Tongue (tissue), 2 donors: ENCODE measurements around the gene COCH. TPM values are rescaled to one million over a fixed set of nuclear protein-coding genes. Genes with fewer than 3 reads are reported as not detected.
A peak's percentile ranks its signal among the peaks of the same experiment; 100 is the strongest.
"Not testable (repeated sequence)": the region's sequence is repeated elsewhere in the genome, so short reads cannot be mapped to it uniquely, and the experiment has no call there.

ENCODE experiments used
- DNase-seq: peaks from one replicate; pipeline ENCODE4 v3.0.0-alpha.2; 2015
- total RNA-seq: library from RNA; depleted of rRNA; stranded (reverse); fragments of >200 nt; gene quantifications from one replicate; pipeline ENCODE4 v1.2.3, GENCODE V29; 2014

Gene COCH
- total RNA-seq, 1 donor from 2014 or later: 2.8 TPM

DNA sequence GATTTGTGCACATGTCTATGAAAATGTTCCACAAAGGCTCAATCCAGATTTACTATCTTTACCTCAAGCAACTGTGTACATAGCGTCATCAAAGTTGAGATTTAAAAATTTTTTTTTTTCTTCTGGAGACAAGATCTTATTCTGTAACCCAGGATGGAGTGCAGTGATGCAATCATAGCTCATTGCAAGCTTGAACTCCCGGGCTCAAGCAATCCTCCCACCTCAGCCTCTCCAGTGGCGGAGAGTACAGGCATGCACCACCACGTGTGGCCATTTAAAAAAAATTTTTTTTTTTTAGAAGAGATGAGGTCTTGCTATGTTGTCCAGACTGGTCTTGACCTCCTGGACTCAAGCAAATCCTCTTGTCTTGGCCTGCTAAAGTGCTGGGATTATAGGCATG is 2.3 kb downstream of the COCH start:
- DNase-seq: no peak

DNA sequence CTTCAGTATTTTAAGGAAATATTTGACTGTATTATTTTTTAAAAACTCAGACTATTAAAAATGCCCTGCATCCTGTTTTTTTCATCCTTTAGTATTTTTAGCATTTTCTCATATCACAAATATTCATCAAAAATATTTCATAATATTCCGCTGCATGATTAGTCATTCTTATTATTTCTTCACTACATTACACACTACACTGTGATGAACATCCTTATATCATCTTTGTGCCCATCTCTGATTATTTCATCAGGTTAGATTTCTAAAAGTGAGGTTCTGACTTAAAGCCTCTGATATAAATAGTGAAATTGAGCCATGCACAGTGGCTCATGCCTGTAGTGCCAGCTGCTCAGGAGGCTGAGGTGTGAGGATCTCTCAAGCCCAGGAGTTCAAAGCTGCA is 8.1 kb downstream of the COCH start:
- no peak for DNase-seq

DNA sequence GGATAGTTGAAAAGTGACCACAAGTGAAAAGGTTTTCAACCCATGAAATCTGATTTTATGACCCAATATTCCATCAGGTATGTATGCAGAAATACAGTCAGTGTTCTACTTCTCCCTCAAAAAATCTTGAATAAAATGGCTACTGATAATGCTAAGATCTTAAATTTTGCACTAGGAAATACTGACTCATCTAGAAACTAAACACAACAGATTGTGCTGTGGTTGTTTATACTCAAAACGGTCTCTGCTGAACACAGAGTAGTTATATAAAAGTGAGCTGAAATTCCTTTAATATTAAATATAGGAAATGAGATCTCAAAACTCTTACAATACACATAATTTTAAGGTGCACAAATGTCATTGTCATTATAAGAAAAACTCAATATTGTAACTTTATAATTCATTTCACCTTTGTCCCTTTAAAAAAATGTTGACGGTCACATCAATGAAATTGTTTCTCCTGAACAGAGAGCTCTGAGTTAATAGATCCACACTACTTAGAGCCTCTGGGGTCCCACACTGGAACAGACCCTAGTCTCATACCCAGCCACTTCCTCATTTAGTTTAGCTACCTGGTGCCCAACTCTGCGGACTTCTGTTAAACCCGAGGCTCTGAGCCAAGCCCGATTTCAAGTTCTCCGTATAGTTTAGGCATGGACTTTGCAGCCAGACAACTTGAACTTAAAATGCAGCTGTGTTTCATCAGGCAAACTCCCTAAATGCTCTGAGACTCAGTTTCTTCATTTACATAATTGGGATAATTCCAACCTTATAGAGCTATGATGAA is 9.3 kb downstream of the COCH start:
- no peak for DNase-seq

DNA sequence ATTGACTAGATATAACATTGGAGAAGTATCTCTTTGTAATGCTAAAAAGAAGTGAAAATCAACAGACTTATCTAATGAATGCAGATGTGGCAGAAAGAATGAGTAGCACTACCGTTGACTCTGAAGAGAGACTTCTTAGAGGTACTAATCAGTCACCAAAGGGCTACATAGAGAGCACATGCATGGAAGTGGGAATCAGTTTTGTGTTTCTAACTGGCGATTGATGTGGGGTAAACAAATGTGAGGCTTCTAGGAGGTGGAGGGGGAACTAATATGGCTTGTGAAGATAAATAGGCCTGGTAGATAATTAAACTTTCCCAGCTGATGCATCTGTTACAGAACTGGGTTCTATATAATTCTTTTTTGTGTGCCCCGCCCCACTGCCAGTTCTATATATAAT is 10.5 kb downstream of the COCH start:
- DNase-seq: no peak

DNA sequence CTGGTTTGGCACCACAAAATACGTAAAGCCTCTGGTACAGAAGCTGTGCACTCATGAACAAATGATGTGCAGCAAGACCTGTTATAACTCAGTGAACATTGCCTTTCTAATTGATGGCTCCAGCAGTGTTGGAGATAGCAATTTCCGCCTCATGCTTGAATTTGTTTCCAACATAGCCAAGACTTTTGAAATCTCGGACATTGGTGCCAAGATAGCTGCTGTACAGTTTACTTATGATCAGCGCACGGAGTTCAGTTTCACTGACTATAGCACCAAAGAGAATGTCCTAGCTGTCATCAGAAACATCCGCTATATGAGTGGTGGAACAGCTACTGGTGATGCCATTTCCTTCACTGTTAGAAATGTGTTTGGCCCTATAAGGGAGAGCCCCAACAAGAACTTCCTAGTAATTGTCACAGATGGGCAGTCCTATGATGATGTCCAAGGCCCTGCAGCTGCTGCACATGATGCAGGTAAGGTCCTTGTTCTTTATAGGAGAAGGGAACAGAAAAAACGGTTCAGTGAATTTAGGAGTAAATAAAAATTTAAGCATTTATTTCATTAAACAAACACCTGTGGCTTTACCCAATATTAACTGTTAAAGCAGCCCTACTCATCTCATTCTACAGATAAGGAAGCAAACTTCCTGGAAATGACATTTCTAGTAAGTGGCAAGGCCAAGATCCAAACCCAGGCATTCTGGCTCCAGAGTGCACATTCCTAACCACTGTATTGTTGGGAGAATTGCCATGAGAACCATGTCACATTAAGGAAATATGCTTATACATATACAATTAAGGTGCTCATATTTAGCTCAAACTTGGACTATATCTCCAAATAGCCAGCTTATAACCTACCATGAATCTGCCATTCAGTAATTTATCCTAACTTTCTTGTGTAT is 11.7 kb downstream of the COCH start:
- DNase-seq: no peak

DNA sequence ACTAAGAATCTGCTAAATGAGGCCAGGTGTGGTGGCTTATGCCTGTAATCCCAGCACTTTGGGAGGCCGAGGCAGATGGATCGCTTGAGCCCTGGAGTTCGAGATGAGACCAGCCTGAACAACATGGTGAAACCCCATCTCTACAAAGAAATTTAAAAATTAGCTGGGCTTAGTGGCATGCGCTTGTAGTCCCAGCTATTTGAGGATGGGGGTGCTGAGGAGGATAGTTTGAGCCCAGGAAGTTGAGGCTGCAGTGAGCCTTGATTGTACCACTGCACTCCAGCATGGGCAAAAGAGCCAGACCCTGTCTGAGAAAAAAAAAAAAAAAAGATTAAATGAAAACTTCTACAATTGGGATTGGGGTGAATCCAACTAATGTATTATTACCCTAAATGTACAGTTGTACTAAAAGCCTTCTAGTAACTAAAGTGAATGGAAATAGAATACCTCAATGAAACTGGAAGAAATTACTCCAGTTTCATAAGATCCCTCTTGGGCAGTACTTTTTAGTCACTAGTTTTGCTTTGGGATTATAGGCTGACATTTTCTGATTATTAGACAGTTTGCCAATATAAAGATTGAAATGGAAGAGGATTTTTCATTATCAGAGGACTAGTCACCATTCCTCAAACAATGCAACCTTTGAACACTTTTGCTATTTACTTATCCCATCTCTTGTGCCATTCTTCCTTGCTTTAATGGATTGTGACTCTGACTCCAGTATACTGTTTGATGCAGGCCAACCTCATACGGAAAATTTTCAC is 14.3 kb downstream of the COCH start:
- no peak for DNase-seq

DNA sequence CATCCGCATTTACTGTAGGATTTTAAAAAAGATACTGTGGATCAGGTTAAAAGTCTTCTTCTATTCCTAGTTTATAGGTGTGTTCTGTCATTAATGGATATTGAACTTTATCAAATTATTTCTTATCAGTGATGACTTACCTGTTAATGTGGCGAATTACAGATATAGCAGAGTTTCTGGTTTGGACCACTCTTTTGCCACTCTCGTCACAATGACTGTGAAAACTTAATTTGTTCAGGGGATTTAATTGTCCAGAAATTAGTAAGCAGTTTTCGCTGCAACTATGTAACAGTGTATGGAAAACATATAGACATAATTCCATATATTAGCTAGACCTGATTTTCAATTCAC is 14.9 kb downstream of the COCH start:
- no peak for DNase-seq

DNA sequence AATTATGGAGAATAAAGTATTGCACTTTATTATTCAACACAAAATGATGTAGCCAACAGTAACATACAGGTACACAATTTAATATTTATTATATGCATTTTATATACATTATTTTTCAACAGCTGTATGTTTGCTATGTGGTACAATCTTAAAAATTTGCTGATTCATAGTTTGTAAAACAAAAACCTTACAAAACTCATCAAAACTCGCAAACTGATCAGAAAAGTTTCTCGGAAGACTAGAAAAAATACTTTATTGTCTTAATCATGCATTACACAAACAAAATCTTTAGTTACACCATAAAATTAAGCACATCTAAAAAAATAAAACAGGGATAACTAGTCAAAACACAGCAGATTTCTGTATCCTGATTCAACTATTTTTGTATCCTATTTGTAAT is 19.5 kb downstream of the COCH start:
- no peak for DNase-seq

DNA sequence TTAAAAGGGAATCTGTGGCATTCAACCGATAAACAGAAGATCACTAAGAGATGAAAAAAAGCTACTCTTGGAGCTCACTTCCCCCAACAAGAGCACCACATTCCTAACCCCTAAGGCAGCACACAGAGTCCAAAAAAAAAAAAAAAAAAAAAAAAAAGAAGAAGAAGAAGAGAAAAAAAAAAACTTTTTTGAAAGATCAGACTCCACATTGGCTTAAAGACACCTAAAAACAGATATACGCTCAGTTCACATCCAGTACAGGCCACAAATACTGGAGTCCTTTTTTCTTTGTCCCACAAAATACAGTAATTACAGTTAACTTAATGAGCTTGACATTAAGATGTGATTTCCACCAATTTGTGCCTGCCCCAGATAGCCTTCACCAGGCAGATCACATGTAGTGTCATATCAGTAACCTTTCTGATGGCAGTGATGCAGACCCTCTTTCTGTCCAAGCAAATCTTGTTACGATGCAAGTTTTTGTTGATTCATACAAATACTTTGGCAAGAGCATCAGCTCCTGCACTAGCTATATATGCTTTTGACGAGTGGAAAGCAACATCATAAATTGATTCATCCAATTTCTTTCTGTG is 20.7 kb downstream of the COCH start:
- no peak for DNase-seq

DNA sequence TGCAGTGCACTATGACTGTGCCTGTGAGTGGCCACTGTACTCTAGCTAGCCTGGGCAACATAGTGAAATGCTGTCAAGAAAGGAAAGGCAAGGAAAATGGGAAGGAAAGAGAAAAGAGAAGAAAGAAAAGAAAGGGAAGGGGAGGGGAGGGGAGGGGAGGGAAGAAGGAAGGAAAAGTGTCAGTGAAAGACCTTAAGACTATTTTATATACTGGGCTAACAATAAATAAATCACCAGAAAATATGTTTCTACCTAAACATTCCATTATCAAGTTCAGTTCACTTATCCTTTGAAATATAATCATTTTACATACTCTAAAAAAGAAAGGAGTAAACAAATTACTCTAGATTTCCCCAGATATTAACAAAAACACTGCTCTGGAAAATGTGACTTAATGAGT is 22.1 kb downstream of the COCH start:
- DNase-seq: no peak

DNA sequence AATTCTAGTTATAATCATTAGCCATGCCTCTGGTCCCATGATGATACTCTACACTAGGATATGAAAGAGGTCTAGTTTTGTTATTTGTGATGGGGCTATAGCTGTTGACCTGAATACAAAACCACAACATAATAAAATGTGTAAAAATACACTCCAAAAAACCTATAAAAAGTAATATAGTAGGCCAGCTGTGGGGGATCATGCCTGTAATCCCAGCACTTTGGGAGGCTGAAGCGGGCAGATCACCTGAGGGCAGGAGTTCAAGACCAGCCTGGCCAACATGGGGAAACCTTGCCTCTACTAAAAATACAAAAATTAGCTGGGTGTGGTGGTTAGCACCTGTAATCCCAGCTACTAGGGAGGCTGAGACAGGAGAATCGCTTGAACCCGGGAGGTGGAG is 22.8 kb downstream of the COCH start:
- DNase-seq: not testable (repeated sequence)

DNA sequence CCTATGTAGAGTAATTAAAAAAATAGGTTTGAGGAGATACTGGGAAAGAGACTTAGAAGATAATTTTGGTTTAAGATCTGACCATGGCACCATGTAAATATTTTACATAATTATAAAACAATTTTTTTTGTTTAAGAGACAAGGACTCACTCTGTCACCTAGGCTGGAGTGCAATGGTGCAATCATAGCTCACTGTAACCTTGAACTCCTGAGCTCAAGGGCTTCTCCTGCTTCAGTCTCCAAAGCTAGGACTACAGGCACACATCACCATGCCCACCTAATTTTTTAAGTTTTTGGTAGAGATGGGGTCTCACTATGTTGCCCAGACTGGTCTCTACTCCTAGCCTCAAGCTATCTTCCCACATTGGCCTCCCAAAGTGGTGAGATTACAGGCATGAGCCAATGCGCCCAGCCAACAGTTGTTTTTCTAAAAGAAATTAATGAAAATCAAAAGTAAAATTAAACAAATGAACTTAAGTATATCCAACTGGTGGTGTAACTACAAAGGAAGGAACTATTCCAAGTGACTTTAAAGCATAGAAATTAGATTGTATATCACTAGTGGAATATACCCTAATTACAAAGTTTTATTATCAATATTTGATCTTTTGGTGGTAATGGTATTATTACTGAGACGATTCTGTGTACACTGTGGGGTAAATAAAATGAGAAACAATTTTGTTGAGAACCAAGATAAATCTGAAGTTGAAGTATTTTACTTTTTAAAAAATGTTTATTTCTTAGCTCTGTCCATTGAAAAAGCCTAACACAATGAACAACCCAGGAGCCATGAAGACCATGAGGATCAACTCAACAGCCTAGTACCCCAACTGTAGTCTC is 29.1 kb downstream of the COCH start:
- DNase-seq: no peak

DNA sequence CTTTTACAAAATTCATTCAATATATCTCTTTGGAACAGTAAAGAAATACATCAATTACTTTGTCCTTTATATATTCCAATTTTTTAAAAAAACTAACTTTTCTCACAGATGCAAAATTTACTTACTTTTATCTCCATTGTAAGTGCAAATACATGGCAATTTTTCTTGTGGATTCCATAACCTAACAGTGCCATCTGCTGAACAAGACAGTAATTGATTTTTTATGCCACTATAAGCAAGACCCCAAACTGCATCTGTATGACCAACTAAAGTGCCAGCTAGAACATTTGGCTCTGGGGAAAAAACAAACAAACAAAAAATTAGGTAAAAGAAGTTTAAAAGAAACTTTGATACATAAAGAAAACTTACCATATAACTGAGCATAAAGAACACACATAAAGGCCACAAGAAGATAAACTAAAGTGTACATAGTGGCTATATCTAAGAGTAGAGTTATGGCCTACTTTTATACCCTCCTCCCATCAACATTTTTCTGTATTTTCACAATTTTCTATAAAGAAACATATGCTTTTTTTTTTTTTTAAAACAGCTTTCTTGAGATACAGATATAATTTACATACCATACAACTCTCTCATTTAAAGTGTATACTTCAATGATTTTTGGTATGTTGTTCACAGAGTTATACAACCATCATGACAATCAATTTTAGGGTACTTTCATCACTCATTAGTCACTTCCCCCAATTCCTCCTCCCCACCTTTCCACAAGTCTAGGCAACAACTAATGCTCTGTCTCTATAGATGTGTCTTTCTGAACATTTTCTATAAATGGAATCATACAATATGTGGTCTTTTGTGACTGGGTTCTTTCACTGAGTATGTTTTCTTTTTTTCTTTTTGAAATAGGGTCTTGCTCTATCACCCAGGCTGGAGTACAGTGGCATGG is 32.6 kb downstream of the COCH start:
- DNase-seq: peak; percentile 60

DNA sequence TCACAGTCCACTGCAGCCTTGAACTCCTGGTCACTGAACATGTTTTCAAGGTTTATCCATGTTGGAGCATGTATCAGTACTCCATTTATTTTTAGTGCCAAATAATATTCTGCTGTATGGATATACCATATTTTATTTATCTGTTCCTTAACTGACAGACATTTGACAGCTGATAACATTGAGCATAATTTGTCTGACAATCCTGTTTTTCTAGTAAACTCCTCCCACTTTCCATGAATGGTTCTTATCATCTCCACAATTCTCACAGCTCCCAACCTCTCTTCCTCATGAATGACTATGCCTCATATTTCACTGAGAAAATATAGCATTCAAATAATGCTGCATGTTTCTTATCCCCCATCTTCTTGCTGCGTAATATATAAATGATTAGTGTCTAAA is 33.3 kb downstream of the COCH start:
- DNase-seq: no peak

DNA sequence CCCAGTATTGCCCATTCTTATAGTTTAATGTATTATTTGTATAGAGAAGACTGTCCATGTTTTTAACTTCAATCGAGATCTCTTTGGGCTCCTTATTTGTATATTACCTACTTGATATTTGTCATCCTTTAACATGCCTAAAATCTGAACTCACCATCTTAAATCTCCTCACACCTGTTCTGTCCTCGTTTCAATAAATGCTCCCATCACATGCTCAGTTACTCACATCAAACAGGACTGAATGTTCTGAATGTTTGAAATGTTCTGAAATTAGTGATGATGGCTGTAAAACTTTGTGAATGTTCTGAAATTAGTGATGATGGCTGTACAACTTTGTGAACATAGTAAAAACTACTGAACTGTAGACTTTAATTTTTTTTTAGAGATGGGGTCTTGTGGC is 34.5 kb downstream of the COCH start:
- no peak for DNase-seq

DNA sequence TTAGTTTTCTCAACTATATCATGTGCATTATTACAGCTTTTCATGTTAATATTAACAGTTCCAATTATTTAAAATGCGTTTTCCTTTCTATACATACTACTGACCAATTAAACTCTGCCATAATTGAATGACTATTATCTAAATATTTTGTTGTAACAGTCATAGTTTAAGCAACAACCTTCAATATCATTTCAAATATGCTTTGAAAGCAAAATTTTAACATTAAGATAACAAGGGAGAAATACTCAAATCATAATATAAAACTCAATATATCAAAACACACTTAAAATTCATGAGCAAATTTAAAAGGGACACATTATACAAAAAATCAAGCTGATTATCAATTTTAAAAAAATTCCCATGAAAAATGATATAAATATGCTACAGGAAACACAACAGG is 40.5 kb downstream of the COCH start:
- no peak for DNase-seq

DNA sequence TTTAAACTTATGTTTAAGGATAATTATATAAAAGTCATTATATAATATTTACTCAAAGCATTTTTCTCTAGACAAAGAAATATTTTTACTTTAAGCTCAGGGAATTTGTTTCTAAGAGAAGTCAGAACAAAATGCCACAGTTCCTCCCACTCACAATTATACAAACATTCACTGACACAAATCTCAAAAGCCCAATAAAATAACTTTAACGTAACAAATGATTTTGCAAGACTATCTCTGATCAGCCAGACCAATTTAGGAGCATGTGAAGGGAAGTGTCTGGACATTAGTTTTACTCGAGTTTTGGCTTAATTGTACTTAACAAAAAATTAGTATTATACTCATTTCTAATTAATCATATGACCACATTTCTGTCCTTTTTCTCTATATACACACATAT is 41.2 kb downstream of the COCH start:
- DNase-seq: no peak

DNA sequence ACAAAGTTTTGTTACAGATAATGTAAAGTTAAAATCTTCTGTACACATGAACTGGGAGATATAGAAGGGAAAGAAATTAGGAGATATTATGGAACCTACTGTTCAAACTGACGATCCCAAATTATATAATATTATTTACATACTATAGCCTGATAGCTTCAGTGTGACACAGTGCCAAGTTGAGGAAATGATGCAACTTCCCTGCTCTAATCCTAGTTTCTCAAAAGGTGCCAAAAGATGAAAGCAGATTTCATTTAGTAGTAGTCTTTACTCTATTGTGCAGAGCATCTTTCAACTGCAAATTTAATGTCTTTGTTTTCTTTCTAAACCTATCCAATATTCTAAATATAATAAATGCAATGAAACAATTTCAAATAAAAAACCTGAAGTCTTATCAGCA is 46.9 kb downstream of the COCH start:
- DNase-seq: no peak

DNA sequence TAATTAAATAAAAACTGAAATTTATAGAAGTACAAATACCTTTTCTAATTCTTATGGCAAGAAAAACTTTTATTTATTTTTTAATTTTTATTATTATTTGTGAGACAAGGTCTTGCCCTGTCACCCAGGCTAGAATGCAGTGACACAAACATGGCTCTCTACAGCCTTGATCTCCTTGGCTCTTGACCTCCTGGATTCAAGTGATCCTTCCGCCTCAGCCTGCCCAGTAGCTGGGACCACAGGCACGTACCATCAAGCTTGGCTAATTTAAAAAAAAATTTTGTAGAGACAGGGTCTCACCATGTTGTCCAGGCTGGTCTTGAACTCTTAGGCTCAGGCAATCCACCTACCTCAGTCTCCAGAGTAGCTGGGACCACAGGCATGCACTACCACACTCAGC is 47.4 kb downstream of the COCH start:
- DNase-seq: no peak

DNA sequence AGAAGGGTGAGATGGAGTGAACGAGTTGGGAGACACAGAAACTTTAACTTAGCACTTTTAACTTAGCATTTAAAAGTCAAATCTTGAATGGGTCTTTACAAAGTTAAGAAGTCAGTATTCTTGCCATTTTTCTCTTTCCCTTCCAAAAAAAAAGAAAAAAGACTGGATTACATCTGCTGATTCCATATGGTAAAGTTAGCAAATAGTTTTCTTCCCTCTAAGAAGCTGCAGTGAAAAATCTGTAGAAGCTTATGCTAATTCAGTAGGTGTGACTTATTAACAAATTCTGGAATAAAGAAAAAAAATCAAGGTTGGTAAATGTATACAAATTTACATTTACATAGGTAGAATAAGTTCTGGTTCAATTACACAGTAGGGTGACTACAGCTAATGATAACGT is 50.9 kb downstream of the COCH start:
- DNase-seq: no peak

DNA sequence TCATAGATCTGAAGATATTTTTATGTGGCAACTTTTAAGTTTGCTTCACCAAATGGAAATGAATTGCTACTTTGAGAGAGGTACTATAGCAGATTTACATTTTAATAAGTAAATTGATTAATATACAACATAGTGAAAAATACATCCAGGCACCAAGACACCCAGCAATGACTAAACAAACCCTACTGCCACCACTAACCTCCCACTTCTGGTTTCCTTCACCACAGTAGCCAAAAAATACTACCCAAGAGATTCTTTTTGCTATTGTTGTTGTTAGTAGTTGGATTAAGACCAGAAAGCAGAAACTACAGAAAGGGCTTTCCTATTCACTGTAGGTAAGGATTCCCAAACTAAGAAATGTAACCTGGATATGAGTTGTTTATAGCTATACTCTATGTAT is 54.1 kb downstream of the COCH start:
- no peak for DNase-seq
